Kidney glomerular epithelial cell (primary cell): ENCODE results near the gene FAM3D.

ENCODE experiments used
- DNase-seq: peaks from one replicate; lab custom pipeline; 2025; lab: John Stamatoyannopoulos, UW

Gene FAM3D

GRCh38 chr3:58627570-58627885, 39.0 kb downstream of the FAM3D start:
- peak; percentile 41 for DNase-seq

DNA sequence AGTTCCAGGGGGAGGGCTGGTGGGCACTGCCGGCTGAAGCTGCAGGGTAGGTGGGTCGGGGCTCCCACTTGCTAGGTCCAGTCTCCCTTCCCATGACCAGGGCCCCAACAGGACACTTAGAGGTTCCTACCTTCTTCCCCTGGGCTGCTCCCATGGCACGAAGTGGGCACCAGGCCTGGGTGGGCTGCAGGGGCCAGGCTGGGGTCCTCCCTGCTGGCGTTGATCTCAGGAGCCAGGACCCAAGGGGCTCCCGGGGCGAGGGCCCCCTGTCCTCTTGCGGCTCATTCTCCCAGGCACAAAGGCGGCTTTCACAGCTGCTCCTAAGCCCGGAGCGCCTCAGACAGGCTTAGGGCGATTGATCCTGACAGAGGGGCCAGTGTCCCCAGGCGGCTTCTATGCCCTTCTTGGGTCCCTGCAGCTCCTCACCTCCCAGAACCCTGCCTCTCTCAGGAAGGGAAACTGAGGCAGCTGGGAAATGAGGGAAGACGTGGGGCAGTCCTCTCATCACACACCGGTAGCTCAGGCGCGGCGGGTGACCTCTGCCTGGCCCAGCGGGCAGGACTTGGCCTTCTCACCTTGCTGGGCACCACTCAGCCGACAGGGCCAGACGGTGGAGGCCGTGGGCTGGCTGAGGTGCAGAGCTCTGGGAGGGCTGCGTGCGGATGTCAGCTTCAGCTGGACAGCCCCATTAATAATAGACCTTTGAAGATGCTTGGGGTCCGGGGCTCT, 39.6 kb downstream of the FAM3D start:
- DNase-seq, result no peak

DNA sequence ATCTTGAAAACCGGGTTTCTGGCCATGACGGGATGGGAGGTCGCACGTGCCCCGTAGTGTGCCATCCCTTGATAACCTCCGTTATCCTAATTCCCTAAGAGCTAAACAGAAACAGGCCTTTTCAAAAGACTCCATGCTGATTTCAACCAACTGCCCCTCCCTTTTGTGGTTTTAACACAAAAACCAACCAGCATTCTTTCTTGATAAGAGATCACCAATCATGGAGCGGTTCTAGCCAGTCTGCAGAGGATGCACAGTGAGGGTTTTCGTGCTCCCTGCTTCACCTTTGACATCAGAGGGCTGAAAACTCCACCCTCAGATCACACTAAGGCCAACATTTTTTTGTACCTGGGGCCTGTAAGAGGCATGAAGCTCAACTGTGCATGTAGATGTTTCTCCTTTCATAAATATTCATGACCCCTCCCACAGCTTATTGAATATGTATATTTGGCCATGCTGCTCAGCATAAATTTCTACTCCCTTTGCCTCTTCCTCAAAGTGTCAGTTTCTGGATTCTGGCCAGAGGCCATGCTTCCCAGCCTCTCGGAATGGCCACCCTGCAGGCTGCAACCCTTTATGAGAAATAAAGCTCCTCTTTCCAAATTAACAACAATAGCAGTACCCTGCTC, 41.3 kb downstream of the FAM3D start:
- no peak for DNase-seq

- no peak for DNase-seq
These were observed 42.0 kb downstream of the FAM3D start for GRCh38 chr3:58624550-58624949.

- no peak for DNase-seq
These were observed 42.6 kb downstream of the FAM3D start for GRCh38 chr3:58623961-58624360.

DNA sequence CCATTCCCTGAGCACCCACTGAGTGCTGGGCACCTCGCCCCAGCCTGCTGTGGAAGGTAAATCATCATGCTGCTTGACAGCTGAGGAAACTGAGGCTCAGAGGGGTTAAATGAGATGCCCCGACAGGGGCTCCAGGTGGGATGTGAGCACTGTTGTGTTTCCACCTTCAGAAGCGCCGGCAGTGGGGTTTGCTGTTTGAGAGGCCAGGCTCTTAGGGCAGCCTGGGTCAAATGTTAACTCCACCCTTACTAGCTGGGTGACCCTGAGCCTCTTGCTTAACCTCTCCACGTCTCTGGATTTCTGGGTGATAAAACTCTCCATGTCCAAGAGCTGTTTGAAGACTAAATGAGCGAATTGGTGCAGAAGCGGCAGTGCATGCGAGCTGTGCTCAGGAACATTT, 43.1 kb downstream of the FAM3D start:
- DNase-seq, result no peak

GRCh38 chr3:58622892-58623291, 43.7 kb downstream of the FAM3D start:
- no peak for DNase-seq

GRCh38 chr3:58622436-58622835, 44.1 kb downstream of the FAM3D start:
- DNase-seq, result no peak

DNA sequence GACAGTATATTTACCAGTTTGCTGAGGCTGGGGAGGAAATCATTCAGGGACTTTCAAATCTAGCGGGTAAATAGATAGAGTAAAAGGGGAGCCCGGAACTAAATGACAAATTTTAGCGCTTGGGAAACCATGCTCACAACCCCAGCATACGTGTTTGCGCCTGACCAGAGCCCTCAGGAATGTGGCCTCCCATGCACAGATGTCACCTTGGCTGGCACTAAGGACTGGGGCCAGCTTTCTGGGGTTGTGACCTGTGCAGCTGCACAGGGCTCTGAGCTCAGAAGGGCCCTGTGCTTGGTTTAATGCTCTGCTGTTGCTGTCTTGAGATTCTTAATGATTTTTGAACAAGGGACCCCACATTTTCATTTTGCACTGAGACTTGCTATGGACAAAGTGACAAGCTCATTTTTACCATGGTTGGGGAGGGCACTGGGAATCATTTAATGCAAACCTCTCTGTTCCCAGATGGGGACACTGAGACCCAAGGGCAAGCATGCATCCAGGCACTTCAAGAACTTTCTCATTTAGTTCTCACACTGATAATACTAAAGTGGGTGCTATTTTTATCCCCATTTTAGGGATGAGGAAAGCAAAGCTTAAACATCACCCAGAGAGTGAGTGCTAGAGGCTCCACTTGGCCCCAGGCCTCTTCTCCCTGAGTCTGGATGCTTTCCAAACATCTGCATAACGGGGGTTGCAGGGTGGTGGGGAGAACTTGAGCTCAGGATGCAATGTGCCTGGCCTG, 45.3 kb downstream of the FAM3D start:
- no peak for DNase-seq

DNA sequence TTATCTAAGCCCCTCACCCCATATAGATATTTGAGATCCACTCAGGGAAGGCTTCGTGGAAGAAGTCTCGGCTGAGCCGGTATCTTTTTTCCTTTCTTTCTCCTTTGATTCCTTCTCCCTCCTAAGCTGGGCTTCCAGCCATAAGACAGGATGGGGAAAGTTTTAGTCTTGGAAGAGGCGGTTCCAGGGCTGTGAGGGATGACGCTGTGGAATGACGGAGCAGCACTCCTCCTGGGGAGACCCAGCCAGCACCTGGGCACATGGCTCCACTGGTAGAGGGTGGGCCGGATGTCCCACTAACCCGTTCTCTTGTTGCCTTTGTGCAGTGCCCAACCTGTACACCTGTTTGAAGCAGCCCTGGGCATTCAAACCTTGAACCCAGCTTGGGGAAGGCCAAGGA, 46.2 kb downstream of the FAM3D start:
- DNase-seq, result no peak

DNA sequence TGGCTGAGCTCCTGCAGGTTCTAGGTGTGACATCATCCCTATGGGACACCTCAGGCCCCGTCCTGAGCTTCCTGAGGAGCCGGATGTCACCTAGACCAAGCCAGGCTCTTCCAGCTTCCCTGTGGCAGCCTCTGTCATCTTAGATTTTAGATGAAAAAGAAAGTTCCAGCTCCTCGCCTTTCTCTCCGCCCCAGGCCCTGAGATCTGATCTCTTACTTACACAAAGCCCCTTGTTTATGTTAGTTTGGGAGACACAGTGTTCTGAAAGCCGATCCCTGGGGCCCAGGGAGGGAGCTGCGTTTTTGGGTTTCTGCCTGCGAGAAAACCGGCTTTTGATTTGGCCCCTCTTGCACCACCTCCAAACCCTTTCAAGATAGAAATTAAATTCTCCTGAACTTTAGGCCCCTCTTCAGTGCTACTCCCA, 49.2 kb downstream of the FAM3D start:
- DNase-seq, result no peak

GRCh38 chr3:58613236-58614132, 53.1 kb downstream of the FAM3D start:
- no peak for DNase-seq

- DNase-seq, result peak; percentile 13
These were observed 53.7 kb downstream of the FAM3D start for GRCh38 chr3:58612830-58613229.

GRCh38 chr3:58609990-58610389, 56.6 kb downstream of the FAM3D start:
- peak; percentile 11 for DNase-seq

DNA sequence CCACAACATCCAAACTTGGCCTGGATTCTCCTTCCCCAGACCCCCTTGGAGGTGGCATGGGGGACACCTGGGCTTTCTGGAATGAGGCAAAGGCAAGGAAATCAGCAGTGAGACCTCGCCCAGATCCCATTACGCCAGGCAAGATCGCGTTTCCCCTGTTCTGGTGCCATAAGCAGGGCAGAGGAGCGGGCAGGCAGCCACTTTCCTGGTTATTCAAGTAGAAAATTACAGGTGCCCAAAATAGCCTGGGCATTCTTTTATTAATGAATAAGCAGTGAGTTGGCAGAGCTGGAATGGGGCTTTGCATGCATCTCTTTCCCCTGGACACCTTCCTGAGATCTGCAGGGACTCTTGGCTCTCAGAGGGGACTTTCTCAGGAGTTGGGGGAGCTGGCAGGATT, 57.9 kb downstream of the FAM3D start:
- DNase-seq, result peak; percentile 79

DNA sequence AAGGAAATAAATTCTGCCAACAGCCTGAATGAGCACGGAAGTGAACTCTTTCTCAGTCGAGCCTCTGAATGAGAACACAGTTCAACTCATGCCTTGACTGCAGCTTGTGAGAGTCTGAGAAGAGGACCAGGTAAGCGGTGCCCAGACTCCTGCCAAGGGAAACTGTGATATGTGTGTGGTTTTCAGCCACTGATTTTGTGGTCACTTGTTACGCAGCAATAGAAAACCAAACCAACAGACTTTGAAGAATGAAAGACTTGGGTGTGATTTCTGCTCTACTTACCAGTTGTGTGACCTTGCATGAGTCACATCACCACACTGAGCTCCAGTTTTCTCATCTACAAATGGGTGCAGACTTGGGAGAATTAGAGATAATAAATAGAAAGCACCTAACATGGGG, 58.8 kb downstream of the FAM3D start:
- DNase-seq, result peak; percentile 74

DNA sequence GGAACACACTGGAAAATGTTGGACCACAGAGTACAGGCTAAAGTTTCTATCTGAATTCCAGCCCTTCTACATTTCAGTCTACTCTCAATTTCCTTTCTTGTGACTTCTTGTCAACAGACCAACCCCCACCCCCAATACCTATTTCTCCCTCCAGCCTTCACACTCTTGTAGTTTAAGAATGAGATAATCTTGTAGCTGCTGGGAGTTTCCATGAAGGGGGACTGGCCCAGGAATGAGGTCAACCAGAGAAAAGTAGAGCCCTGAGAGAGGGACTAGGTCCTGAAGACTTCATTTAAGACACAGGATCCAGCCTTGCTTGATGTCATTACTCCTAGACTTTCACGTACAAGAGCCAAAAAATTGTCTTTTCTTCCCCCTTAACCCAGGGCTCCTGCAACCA, 59.9 kb downstream of the FAM3D start:
- no peak for DNase-seq

- no peak for DNase-seq
These were observed 62.5 kb downstream of the FAM3D start for GRCh38 chr3:58604031-58604430.

DNA sequence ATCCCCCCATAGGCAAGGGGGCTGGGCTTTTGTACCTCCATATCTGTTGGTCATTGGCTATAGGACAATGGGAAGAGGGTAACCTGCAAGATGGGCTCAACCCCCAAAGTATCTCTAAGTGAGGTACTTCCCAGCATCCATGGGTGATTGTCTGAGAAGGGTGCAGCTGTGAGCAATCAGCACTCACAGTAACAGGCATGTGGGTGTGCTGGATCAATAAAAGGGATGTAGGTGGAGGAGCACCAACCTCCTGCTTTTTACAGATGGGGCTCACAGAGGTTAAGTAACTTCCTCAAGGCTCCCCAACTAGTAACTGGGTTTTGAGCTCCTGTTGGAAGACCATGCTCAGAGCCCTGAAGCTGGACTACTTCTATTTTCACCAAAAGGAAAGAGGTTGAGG, 63.0 kb downstream of the FAM3D start:
- no peak for DNase-seq

DNA sequence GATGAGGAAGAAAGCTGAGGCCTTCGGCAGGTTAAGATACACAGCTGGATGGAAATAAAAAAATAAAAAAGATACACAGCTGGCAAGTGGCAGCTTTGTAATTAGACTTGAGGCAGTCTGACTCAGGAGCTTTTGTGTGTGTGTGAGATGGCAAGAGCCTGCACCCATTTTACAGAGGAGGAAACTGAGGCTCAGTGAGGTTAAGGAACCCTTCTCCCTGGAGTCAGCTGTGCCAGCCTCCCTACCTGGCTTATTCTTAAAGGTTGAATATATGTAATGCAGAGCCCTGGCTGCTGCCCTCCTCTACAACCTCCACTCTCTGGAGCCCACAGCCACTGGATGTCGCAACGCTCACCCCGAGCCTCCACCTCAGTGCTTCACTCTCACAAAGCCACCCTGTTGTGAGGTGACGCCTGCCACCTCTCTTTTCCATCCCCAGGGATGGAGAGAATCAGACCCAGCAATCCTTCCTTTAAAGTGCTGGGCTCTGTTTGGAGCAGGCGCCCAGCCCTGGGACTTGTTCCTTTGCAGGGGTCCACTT, 68.7 kb downstream of the FAM3D start:
- DNase-seq, result no peak

DNA sequence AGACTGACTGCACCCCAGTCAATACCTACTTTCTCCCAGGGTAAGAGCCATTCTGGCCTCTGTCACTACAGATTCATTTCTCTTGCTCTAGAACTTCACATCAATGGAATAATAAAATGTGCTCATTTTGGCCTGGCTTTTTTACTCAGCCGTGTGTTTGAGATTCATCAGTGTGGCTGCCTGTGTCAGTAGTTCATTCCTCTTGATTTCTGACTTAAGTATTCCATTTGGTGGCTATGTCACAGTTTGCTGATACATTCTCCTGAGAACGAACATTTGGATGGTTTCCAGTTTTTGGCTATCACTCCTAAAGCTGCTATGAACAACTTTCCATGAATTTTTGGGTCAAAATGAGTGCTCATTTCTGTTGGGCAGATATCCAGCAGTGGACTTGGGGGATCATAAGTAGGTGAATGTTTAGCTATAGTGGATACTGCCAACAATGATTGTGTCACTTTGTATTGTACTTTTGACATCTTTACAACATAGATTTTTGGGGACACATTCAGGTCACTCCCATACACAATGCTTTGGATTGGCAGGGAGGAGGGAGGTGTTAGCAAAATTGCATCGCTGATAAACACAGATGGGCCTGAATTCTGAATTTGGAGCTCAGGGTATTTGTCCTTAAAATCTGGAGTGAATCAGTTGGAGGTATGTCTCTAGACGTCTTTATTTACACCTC, 69.6 kb downstream of the FAM3D start:
- no peak for DNase-seq
